Neuronal stem cell (in vitro differentiated cells): ENCODE measurements around the gene PTPRG.

Source experiments
- DNase-seq: peaks from one replicate; pipeline ENCODE4 v3.0.0-alpha.2; 2013; ENCODE audit warnings: low spot score
- H2AFZ ChIP-seq: one replicate; pipeline ENCODE4 v1.6.1; 2013; ENCODE audit warnings: mild to moderate bottlenecking, low read length, inconsistent platforms
- H2AK5ac ChIP-seq: 2 replicates; pipeline ENCODE4 v1.6.1; 2013; ENCODE audit warnings: low read depth, mild to moderate bottlenecking, inconsistent platforms, low read length, moderate library complexity, mixed read lengths
- H2BK120ac ChIP-seq: 2 replicates; pipeline ENCODE4 v1.6.1; 2013; ENCODE audit warnings: low read depth, mild to moderate bottlenecking, inconsistent platforms, low read length, moderate library complexity, mixed read lengths
- H2BK12ac ChIP-seq: one replicate; pipeline ENCODE4 v1.6.1; 2013; ENCODE audit warnings: low read length, inconsistent platforms
- H2BK15ac ChIP-seq: 2 replicates; pipeline ENCODE4 v1.6.1; 2013; ENCODE audit warnings: mild to moderate bottlenecking, low read length, inconsistent platforms, mixed read lengths
- H2BK5ac ChIP-seq: one replicate; pipeline ENCODE4 v1.6.1; 2013; ENCODE audit warnings: inconsistent platforms, mild to moderate bottlenecking, low read length, moderate library complexity
- H3K14ac ChIP-seq: one replicate; pipeline ENCODE4 v1.6.1; 2013; ENCODE audit warnings: low read length, inconsistent platforms
- H3K18ac ChIP-seq: 2 replicates; pipeline ENCODE4 v1.6.1; 2013; ENCODE audit warnings: low read length, inconsistent platforms
- H3K23ac ChIP-seq: 2 replicates; pipeline ENCODE4 v1.6.1; 2013; ENCODE audit warnings: low read depth, mild to moderate bottlenecking, mixed read lengths, low read length, inconsistent platforms; ENCODE audit not compliant: poor library complexity
- H3K27ac ChIP-seq: replicated peaks from 3 replicates; pipeline ENCODE4 v1.5.1; 2013; ENCODE audit warnings: low read length, inconsistent platforms
- H3K27me3 ChIP-seq, 3 experiments: 2 replicates each; pipeline ENCODE4 v1.6.1; 2013; ENCODE audit warnings: low read length in 3 of 3, mild to moderate bottlenecking in 2 of 3, inconsistent platforms in 1 of 3, low read depth in 1 of 3, mixed read lengths in 1 of 3, moderate library complexity in 1 of 3; ENCODE audit not compliant: control insufficient read depth in 3 of 3, insufficient read depth in 3 of 3
- H3K36me3 ChIP-seq, 2 donors: replicated peaks in 1 of 2; 2 replicates each; pipeline ENCODE4 v1.6.1; 2013; ENCODE audit warnings: low read length in 2 of 2; ENCODE audit not compliant: control insufficient read depth in 2 of 2, insufficient read depth in 2 of 2
- H3K4ac ChIP-seq: 2 replicates; pipeline ENCODE4 v1.6.1; 2013; ENCODE audit warnings: inconsistent platforms, mild to moderate bottlenecking, low read length, moderate library complexity
- H3K4me1 ChIP-seq, 2 donors: 1 replicate in 1 of 2; 2 replicates in 1 of 2; pipeline ENCODE4 v1.6.1; 2013; ENCODE audit warnings: low read length in 2 of 2, low read depth in 1 of 2; ENCODE audit not compliant: control insufficient read depth in 2 of 2, insufficient read depth in 1 of 2
- H3K4me2 ChIP-seq: one replicate; pipeline ENCODE4 v1.6.1; 2013; ENCODE audit warnings: mild to moderate bottlenecking, low read length, inconsistent platforms; ENCODE audit not compliant: insufficient read depth, poor library complexity, severe bottlenecking
- H3K4me3 ChIP-seq, 2 donors: 2 replicates each; pipeline ENCODE4 v1.5.1; 2013; ENCODE audit warnings: low read length in 2 of 2, mild to moderate bottlenecking in 2 of 2, inconsistent platforms in 1 of 2, moderate library complexity in 1 of 2
- H3K79me1 ChIP-seq: one replicate; pipeline ENCODE4 v1.6.1; 2013; ENCODE audit warnings: low read depth, mild to moderate bottlenecking, inconsistent platforms, low read length, moderate library complexity
- H3K9ac ChIP-seq: one replicate; pipeline ENCODE4 v1.6.1; 2013; ENCODE audit warnings: mild to moderate bottlenecking, low read depth, low read length, inconsistent platforms; ENCODE audit not compliant: poor library complexity
- H3K9me3 ChIP-seq, 2 donors: replicated peaks in 1 of 2; 2 replicates each; pipeline versions ENCODE3 to v1.6.1; 2013; ENCODE audit warnings: low read length in 2 of 2, mild to moderate bottlenecking in 2 of 2, inconsistent platforms in 1 of 2, low read depth in 1 of 2, mixed read lengths in 1 of 2, moderate library complexity in 1 of 2; ENCODE audit not compliant: control insufficient read depth in 2 of 2, insufficient read depth in 1 of 2
- H4K8ac ChIP-seq: one replicate; pipeline ENCODE4 v1.6.1; 2013; ENCODE audit warnings: low read depth, mild to moderate bottlenecking, inconsistent platforms, low read length, moderate library complexity
- H4K91ac ChIP-seq: one replicate; pipeline ENCODE4 v1.6.1; 2013; ENCODE audit warnings: low read length, low read depth, mild to moderate bottlenecking, inconsistent platforms; ENCODE audit not compliant: poor library complexity
- WGBS, 2 donors: extraction: QIAGEN DNeasy Blood & Tissue Kit; methylation state at CpG; one replicate each; pipeline ENCODE4 v1.1.7; 2013; ENCODE audit warnings: missing lambda C conversion rate in 2 of 2, mixed read lengths in 1 of 2; ENCODE audit not compliant: insufficient read length in 2 of 2, insufficient replicate concordance in 1 of 2; ENCODE audit errors: extremely low coverage in 2 of 2; 5-methylcytosine and 5-hydroxymethylcytosine counted together

PTPRG gene

DNA sequence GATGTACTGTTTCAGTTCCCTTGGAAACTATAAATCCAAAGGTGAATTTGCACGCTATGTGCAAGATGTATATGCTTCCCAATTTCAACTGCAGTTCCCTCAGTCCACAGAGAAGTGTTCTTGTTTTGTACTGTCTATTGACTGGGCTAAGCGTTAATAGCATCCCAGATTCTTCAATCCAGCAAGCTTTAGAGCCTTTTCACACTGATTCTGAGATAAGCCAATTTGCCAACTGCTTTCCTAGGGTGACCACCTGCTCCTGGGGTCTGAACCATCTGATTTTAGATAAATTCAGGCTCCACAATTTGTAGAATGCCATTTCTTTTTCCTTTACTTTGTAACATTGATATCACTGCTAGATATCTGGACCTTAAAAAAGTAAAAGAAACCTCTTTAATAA lies 340.1 kb downstream of the PTPRG start:
- Histone ChIP-seq H4K91ac (no peak overlapping the region), H3K23ac (no peak overlapping the region), H2BK120ac (no peak overlapping the region), H3K9ac (no peak overlapping the region), H3K79me1 (peaks cover 1% of the 10 kb centered on the region), H3K14ac (no peak overlapping the region), H3K4me1 (peaks cover 0 to 11% of the 10 kb centered on the region in 2 donors), H3K36me3 (no peaks in the 10 kb centered on the region), H2BK15ac (no peak overlapping the region), H3K27ac (no peak overlapping the region), H3K4ac (no peak overlapping the region), H2BK12ac (no peak overlapping the region), H3K4me3 (no peak overlapping the region), H2AK5ac (no peak overlapping the region), H2AFZ (no peak overlapping the region), H3K4me2 (no peak overlapping the region), H2BK5ac (no peak overlapping the region), H3K9me3 (no peaks in the 10 kb centered on the region), H3K18ac (no peak overlapping the region), H4K8ac (no peak overlapping the region), H3K27me3 (no peaks in the 10 kb centered on the region)
- DNase-seq: no peak
- no CpG with 5 or more reads among the region's 2 CpGs for WGBS, 2 donors

DNA sequence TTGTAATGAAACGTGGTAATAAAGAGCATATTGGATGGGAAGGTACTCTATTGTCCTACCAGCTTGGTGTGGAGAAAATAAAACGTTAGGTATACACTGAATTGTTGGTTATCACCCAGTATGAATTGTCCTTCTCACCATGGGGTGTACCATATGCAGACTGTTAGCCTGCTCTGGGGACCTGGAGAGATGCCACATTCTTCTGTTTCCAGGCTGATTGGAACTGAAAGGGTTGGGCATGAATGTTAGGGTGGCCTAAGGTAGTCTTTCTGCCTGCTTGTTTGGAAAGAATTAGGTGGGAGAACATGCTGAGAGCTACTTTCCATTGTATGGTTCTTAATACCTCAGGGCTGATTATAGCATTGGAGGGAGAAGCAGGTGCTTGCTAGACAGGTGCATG lies 340.6 kb downstream of the PTPRG start:
- no peak overlapping the region for H2BK12ac ChIP-seq
- H3K4me2 ChIP-seq: no peak overlapping the region
- peaks cover 1% of the 10 kb centered on the region for H3K79me1 ChIP-seq
- H3K23ac ChIP-seq: no peak overlapping the region
- H3K18ac ChIP-seq: no peak overlapping the region
- H3K36me3 ChIP-seq: no peaks in the 10 kb centered on the region
- no peak overlapping the region for H4K91ac ChIP-seq
- H2BK120ac ChIP-seq: no peak overlapping the region
- no peak overlapping the region for H4K8ac ChIP-seq
- H2BK15ac ChIP-seq: no peak overlapping the region
- WGBS, 2 donors: no CpG with 5 or more reads among the region's 2 CpGs
- no peak overlapping the region for H3K14ac ChIP-seq
- H3K9me3 ChIP-seq: no peaks in the 10 kb centered on the region
- no peak overlapping the region for H3K9ac ChIP-seq
- no peaks in the 10 kb centered on the region for H3K27me3 ChIP-seq
- peaks cover 0 to 11% of the 10 kb centered on the region in 2 donors for H3K4me1 ChIP-seq
- H2BK5ac ChIP-seq: no peak overlapping the region
- no peak overlapping the region for H3K27ac ChIP-seq
- no peak overlapping the region for H3K4ac ChIP-seq
- H3K4me3 ChIP-seq: no peak overlapping the region
- H2AK5ac ChIP-seq: no peak overlapping the region
- no peak for DNase-seq
- no peak overlapping the region for H2AFZ ChIP-seq

DNA sequence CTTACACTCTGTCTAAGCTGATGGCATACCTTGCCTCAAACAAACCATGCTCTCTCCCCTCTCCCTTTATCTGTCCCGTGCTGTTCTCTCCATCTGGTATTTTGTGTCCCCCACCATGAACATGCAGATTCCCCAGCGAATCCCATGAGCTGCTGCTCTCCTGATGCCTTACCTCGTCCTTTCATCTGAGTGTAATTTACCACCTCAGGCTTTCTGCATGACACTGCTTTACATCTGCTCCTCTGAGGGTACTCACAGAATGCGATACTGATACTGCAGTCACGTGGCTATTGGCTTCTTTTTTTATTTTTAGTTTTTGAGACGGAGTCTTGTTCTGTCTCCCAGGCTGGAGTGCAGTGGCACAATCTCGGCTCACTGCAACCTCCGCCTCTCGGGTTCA lies 341.7 kb downstream of the PTPRG start:
- H4K8ac ChIP-seq: no peak overlapping the region
- H3K9ac ChIP-seq: no peak overlapping the region
- H2AFZ ChIP-seq: no peak overlapping the region
- H3K79me1 ChIP-seq: peaks cover 3% of the 10 kb centered on the region
- no peak for DNase-seq
- H2BK5ac ChIP-seq: no peak overlapping the region
- H3K4me2 ChIP-seq: no peak overlapping the region
- H3K27me3 ChIP-seq: no peaks in the 10 kb centered on the region
- no peaks in the 10 kb centered on the region for H3K36me3 ChIP-seq
- no peak overlapping the region for H3K4ac ChIP-seq
- no peak overlapping the region for H2BK15ac ChIP-seq
- H3K14ac ChIP-seq: no peak overlapping the region
- H3K27ac ChIP-seq: no peak overlapping the region
- H3K23ac ChIP-seq: no peak overlapping the region
- H3K4me1 ChIP-seq: peaks cover 0 to 11% of the 10 kb centered on the region in 2 donors
- H3K9me3 ChIP-seq: no peaks in the 10 kb centered on the region
- H3K4me3 ChIP-seq: no peak overlapping the region
- peak overlapping the region; percentile 13 for H3K18ac ChIP-seq
- no peak overlapping the region for H2BK12ac ChIP-seq
- H4K91ac ChIP-seq: no peak overlapping the region
- H2BK120ac ChIP-seq: no peak overlapping the region
- WGBS, 2 donors: no CpG with 5 or more reads among the region's 9 CpGs
- no peak overlapping the region for H2AK5ac ChIP-seq

- peaks cover 3% of the 10 kb centered on the region for H3K79me1 ChIP-seq
- H2BK120ac ChIP-seq: no peak overlapping the region
- H3K18ac ChIP-seq: no peak overlapping the region
- H2AFZ ChIP-seq: peak overlapping the region; percentile 53
- no peak overlapping the region for H3K14ac ChIP-seq
- H2BK12ac ChIP-seq: no peak overlapping the region
- peaks cover 0 to 11% of the 10 kb centered on the region in 2 donors for H3K4me1 ChIP-seq
- DNase-seq: no peak
- H4K8ac ChIP-seq: no peak overlapping the region
- no peaks in the 10 kb centered on the region for H3K27me3 ChIP-seq
- H2AK5ac ChIP-seq: no peak overlapping the region
- H4K91ac ChIP-seq: no peak overlapping the region
- no peak overlapping the region for H3K27ac ChIP-seq
- no CpG with 5 or more reads among the region's 4 CpGs for WGBS, 2 donors
- no peak overlapping the region for H3K4ac ChIP-seq
- no peak overlapping the region for H2BK15ac ChIP-seq
- H3K36me3 ChIP-seq: no peaks in the 10 kb centered on the region
- H3K4me2 ChIP-seq: no peak overlapping the region
- no peak overlapping the region for H3K23ac ChIP-seq
- no peak overlapping the region for H3K4me3 ChIP-seq
- no peak overlapping the region for H3K9ac ChIP-seq
- H3K9me3 ChIP-seq: no peaks in the 10 kb centered on the region
- H2BK5ac ChIP-seq: no peak overlapping the region
These were observed 342.7 kb downstream of the PTPRG start for GRCh38 chr3:61903931-61904657.
